Measurements from ENCODE around the gene POU2AF1.

- TF ChIP-seq CTCF (IDR thresholded peaks at IDR 0.05): no peak
- TF ChIP-seq POLR2AphosphoS5 (IDR thresholded peaks at IDR 0.05): no peak
These were observed 17.2 kb downstream of the POU2AF1 start for GRCh38 chr11:111361874-111362273.
